ENCODE results near the gene RXRA.

DNA sequence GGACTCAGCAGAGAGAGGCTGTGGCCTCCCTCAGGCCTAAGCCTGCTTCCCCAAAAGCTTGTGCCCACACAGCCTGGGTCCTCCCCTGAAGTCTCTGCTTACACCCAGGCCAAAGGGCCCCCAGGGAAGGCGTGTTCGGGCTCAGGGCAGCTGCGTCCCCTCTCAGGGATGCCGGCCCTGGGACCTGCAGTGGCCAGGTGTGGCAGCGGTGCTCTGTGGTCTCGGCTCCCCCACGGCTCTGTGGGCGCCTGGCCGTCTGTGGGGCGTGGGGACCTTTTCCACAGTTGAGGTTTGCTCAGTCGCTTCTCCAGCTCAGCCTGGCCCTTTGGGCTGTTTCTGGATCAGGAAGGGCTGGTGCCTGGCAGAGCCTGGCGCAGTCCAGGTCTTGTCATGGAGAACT lies 75.9 kb downstream of the RXRA start:
- TF ChIP-seq RXRA (IDR thresholded peaks at IDR 0.05) (no peak), RAD21 (IDR thresholded peaks at IDR 0.05) (no peak), TAF1 (conservative IDR thresholded peaks at IDR 0.05) (no peak), HNF4G (IDR thresholded peaks at IDR 0.05) (no peak)
- TF ChIP-seq, protein P1, sequence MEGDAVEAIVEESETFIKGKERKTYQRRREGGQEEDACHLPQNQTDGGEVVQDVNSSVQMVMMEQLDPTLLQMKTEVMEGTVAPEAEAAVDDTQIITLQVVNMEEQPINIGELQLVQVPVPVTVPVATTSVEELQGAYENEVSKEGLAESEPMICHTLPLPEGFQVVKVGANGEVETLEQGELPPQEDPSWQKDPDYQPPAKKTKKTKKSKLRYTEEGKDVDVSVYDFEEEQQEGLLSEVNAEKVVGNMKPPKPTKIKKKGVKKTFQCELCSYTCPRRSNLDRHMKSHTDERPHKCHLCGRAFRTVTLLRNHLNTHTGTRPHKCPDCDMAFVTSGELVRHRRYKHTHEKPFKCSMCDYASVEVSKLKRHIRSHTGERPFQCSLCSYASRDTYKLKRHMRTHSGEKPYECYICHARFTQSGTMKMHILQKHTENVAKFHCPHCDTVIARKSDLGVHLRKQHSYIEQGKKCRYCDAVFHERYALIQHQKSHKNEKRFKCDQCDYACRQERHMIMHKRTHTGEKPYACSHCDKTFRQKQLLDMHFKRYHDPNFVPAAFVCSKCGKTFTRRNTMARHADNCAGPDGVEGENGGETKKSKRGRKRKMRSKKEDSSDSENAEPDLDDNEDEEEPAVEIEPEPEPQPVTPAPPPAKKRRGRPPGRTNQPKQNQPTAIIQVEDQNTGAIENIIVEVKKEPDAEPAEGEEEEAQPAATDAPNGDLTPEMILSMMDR (IDR thresholded peaks at IDR 0.05; ENCODE audit: low read depth, low read length, missing input control): no peak
- TF ChIP-seq, protein P2, sequence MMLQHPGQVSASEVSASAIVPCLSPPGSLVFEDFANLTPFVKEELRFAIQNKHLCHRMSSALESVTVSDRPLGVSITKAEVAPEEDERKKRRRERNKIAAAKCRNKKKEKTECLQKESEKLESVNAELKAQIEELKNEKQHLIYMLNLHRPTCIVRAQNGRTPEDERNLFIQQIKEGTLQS (IDR thresholded peaks at IDR 0.05): no peak
- TF ChIP-seq, protein P3, sequence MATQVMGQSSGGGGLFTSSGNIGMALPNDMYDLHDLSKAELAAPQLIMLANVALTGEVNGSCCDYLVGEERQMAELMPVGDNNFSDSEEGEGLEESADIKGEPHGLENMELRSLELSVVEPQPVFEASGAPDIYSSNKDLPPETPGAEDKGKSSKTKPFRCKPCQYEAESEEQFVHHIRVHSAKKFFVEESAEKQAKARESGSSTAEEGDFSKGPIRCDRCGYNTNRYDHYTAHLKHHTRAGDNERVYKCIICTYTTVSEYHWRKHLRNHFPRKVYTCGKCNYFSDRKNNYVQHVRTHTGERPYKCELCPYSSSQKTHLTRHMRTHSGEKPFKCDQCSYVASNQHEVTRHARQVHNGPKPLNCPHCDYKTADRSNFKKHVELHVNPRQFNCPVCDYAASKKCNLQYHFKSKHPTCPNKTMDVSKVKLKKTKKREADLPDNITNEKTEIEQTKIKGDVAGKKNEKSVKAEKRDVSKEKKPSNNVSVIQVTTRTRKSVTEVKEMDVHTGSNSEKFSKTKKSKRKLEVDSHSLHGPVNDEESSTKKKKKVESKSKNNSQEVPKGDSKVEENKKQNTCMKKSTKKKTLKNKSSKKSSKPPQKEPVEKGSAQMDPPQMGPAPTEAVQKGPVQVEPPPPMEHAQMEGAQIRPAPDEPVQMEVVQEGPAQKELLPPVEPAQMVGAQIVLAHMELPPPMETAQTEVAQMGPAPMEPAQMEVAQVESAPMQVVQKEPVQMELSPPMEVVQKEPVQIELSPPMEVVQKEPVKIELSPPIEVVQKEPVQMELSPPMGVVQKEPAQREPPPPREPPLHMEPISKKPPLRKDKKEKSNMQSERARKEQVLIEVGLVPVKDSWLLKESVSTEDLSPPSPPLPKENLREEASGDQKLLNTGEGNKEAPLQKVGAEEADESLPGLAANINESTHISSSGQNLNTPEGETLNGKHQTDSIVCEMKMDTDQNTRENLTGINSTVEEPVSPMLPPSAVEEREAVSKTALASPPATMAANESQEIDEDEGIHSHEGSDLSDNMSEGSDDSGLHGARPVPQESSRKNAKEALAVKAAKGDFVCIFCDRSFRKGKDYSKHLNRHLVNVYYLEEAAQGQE (IDR thresholded peaks at IDR 0.05): no peak
- TF ChIP-seq, protein P4, sequence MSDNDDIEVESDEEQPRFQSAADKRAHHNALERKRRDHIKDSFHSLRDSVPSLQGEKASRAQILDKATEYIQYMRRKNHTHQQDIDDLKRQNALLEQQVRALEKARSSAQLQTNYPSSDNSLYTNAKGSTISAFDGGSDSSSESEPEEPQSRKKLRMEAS (IDR thresholded peaks at IDR 0.05): no peak
